ENCODE results near the gene TRAF1.

The TRAF1 gene

DNA sequence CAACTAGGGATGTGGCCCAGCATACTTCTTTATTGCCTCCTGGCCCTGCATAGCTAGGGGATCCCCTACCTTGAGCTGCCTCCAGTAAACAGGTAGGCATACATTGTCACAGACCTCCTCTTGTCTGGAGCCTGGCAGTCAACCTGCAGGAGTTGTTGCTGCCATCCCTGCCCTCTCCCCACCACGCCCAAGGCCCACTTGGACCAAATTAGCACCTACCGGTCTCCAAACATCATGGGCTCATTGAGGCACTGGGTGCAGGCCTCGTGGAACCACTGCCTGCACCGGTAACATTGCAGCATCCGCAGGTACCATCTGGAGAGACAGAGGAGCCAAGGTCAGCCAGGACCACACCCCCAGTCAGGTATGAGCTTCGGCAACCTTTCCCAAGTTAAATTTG lies 59.9 kb downstream of the TRAF1 start:
- DNase-seq: no peak

DNA sequence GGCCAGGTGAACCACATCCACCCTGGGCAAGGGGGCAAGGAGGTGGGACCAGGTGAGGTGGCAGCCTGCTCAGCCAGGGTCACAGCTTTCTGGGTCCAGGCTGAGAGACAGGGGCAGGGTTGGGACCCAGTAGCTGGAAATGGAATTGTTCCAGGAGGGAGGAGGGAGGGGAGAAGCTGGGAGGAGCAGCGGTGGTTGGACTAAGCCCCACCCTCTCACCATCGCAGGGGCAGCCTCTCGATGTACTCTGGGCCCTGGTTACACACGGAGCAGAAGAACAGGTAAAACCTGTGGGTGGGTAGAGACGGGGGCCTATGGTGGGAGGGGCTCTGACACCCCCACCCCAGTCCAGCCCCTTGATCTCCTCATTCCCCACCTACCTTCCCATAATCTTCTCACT lies 60.8 kb downstream of the TRAF1 start:
- no peak for DNase-seq

DNA sequence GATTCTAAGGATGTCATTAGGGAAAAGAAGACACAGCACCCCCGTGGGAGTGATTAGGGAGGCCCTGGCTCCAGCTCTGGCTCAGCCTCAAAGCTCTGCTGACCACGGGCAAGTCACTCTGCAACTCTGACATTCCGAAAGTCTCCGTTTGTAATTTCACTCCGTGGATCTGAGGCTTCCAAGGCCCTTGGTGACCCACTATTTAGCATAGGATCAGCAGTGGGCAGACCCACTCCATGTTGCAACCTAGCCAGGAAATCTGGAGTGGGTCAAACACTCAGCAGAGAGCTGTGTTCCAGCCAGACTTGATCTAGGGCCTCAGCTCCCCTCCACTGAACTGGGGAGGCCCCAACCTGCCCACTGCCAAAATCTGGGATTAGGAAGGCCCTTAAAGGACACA lies 61.4 kb downstream of the TRAF1 start:
- no peak for DNase-seq

DNA sequence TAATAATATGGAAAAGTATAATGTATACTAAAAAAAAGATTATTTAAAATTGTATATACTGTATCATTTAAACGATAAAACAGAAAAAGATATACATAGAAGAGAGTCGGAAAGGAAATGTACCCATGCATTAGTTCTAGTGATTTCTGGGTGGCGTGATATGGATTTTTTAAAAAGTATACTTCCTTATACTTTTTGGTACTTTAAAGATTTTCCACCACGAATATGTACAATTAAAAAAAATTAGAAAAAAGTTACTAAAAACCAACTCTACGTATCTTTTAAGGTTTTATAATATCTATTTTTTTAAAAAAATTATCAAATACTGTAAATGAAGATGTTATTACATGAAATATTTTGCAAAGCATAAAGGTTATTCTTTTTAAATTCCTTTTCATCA lies 61.9 kb downstream of the TRAF1 start:
- no peak for DNase-seq

DNA sequence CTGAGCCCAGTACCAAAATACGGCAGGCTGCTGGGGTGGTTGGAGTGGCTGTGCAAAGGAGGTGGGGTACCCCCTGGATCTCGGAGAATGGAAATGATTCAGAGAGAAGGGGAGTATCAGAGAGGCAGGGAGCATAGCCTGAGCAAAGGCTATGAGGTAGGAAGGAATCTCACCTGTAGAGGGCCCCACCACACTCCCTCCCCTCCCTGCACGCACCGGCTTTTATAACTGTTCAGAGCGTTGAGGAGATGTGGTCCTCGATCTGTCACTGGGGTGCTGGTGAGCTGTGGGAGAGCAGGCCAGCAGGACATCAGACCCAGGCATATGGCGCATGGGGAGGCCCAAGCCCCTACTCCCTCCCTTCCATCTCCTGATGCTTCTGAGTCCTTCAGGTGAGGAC lies 62.8 kb downstream of the TRAF1 start:
- no peak for DNase-seq

DNA sequence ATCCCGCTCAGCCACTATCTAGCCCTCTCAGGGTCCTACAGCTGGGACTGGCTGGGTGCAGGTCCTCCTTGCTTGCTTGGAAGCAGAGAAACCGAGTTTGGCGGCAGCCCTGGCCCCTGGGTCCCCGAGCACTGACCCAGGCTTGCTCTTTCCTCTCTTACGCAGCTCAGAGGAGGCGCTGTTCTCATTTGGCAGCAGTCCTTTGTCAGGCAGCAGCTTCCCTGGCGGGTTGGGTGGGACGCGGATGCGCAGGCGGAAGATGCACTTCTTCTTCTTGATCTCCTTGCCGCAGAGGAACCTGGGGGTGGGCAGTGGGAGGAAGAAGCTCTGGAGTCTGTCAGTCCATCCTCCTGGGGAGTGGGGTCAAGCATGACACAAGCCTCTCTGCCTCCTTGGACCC lies 64.1 kb downstream of the TRAF1 start:
- DNase-seq: no peak

DNA sequence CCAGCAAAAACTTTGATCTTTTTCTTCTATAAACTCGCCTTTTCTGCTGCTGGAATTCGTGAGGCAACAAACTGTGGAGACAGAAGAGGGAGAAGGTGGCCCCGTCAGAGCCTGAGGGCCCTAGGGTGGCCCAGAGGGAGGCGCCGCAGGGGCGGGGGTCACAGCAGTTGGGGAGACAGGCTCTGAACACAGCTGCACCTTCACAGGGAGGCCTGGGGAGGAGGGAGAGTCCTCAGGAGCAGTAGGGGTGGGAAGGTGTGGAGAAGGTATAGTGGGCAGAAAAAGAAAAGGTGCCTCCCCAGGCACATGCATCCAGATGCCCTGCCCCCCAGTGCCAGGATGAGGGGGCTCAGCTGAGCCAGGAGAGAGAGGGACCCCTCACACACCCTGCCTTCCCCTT lies 64.7 kb downstream of the TRAF1 start:
- no peak for DNase-seq

DNA sequence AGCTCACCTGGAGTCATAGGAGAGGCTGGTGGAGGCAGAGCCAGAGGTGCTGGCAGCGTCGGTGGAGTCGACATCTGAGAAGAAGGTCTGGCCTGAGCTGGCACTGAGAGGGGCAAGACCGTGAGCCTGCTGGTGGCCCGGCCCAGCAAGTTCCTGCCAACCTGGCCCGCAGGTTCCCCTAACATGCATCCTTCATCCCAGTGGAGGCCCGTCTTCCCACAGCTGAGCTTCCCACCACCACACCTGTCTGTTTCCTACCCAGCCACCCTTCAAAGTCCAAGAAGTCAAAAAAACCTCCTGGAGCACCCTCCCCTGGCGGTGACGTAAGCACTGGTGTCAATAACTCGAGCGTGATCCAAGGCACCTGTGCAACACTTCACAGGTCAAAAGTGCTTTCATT lies 66.5 kb downstream of the TRAF1 start:
- no peak for DNase-seq

DNA sequence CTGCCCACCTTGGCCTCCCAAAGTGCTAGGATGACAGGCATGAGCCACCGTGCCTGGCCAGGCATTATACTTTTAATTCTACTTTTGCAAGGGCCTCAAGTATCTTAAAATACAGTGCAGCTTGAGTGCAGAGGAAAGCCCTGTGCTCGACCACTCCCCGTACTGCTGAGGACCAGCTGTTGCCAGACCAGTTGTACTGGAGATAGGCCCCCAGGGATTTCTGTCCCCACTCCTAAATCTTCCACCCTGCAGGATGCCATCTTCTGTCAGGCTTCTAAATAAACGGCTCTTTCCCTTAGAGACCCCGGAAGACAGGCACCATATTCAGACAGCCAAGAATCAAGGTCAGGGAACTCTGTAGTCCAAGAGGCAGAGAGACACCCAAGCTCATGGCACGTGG lies 67.2 kb downstream of the TRAF1 start:
- DNase-seq: no peak

DNA sequence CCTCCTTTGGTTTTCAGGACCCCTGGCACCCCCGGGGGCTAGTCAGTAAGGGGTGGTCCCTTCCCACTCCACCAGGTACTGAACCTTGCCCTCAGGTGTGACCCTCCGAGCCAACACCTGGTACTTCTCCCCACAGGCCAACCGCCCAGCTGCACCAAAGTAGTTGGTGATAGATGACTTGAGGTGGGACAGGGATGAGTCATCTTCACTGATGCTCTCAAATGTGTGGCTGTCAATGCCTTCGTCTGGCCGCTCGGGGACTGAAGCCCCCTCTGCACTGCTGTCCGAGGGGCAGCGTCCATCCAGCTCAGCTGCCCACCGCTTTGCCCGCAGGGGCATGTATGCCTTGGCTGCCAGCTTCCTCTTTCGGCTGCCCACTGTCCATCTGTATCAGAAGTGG lies 68.7 kb downstream of the TRAF1 start:
- DNase-seq: no peak

DNA sequence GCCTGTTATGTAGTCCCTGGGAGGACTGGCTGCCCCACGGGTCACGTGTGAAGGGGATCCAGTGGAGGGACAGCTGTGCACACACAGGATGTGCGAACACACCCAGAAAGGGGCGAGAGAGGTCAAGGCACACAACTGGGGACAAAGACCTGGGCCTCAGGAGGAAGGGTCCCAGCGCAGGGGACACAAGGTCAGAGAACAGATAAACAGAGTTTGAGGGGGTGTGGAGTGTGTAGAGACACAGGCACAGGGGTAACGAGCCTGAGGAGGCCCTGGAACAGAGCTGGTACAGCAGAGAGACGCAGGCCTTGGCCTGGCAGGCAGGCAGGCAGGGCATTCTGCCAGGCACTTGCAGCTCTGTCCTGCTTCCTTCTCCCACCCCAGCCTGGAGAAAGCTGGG lies 69.1 kb downstream of the TRAF1 start:
- no peak for DNase-seq

DNA sequence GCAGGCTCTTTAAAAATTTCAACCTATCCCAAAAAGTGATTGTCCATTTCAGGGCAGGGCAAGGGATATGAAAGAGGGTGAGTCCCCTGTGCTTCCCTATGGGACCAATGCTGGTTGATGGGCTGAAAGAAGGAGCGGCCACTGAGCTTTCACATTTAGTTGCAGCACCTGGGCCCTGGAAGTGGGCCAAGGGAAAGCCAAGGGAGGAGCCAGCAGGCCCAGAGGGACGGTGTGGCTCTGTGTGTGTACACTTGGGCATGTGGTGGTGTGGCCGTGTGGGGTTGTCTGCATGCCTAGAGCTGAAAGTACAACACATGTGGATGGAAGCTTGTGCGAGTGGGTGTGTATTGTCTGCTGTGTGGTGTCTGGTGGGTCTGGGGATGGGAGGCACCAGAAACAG lies 69.9 kb downstream of the TRAF1 start:
- DNase-seq: peak; percentile 55

DNA sequence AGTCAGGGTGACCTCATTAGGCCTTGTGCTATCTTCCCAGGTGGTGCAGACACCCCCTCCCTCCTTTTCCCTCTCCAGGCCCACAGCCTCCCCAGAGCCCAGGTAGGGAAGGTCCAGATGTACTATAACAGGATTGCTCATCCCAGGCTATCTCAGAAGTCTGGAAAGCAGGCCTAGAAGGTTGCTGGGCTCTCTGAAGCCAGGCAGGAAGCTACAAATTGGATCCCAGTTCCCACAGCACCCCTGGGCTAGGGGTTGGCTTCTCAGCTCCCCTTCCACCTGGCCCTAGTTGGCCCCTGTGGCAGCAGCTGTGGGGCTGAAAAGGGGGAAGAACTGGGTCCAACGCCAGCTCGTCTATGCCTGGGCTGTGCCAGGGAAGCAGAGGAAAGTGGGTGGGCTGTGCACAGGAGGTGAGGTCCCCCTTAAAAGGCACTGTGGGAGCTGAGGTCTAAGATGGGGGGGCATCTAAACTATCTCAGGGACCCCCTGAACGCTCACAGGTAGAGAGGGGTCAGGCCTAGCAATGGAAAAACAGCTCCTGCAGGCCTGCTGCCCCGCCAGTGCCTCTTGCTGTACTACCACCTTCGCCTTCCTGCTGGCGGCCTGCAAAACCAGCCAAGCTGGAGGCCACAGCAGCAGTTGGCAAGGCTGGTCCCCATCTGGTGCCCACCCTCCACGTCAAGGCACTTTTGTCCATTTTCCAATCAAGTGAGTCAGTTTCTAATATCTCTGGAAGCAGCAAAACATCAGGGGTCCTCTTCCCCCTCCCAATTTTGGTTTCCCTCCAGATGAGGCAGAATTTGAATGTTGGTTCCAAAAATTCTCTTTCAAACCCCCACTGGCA lies 70.5 kb downstream of the TRAF1 start:
- DNase-seq: peak; percentile 54

DNA sequence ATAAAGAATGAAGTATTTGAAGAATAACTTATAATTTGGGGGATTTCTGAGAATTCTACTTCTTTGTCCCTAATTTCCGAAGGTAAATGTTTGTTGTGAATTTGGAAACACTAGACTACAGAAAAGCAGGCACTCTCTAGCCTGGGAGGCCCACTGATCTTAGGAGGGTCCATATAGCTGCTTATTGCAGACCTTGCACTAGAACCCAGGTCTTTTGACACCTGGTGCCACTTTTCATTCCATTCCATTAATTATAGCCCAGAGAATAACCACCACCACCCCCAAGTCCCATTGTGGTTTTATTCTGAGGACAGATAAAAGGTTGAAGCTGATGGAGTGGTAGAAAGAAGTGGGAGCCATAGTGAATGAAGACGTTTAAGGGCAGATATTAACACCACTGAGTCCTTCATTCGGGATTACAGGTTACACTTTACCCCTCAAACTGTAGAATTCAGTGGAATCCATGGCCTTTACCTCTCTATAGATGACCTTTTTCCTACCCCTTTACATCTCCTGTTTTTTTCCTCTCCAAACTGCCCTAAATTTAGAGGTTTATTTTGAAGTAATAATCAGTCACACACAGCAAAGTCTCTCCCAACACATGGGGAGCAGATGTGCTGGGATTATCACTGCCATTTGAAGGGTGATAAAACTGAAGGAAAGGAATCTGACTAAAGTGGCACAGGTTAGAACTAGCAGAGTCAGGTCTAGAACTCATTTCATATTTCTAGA lies 71.8 kb downstream of the TRAF1 start:
- no peak for DNase-seq

DNA sequence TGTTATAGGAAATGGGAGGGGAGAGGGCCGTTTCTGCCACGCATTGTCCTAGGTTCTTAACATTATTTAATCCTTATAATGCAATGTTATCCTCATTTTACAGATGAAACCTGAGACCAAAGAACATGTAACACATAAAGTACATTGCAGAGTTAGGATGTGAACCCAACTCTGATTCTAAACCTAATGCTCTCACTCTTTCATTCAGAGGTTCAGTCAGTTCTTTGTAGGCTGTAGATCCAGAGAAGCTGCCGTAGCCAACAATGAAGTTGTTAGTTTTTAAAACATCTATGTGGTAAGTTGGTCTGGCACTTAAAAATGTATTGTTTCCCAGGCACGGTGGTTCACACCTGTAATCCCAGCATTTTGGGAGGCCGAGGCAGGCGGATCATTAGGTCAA lies 73.4 kb downstream of the TRAF1 start:
- no peak for DNase-seq
